CD4-positive, alpha-beta T cell treated with Interleukin-2 at 100 ng/mL for 4 hours (primary cell): ENCODE measurements around the gene DECR2.
"Not testable (repeated sequence)": the region's sequence is repeated elsewhere in the genome, so short reads cannot be mapped to it uniquely, and the experiment has no call there.

Source experiments
- DNase-seq: peaks from one replicate; pipeline ENCODE4 v3.0.0-alpha.2; 2020; ENCODE audit warnings: low spot score

Gene DECR2, protein sequence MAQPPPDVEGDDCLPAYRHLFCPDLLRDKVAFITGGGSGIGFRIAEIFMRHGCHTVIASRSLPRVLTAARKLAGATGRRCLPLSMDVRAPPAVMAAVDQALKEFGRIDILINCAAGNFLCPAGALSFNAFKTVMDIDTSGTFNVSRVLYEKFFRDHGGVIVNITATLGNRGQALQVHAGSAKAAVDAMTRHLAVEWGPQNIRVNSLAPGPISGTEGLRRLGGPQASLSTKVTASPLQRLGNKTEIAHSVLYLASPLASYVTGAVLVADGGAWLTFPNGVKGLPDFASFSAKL

GRCh38 chr16:401468-402348, at the start of gene DECR2:
Gene DECR2 (plus strand): TSS chr16:401885. CDS start chr16:401964, 79 bp downstream.
- DNase-seq: peak; percentile 95

GRCh38 chr16:352547-353403, 48.9 kb upstream of the DECR2 start, which contains the start of gene AXIN1:
Gene AXIN1 (minus strand): TSS chr16:352723. CDS start chr16:347025, 5,698 bp downstream.
- DNase-seq: peak; percentile 100

DNA sequence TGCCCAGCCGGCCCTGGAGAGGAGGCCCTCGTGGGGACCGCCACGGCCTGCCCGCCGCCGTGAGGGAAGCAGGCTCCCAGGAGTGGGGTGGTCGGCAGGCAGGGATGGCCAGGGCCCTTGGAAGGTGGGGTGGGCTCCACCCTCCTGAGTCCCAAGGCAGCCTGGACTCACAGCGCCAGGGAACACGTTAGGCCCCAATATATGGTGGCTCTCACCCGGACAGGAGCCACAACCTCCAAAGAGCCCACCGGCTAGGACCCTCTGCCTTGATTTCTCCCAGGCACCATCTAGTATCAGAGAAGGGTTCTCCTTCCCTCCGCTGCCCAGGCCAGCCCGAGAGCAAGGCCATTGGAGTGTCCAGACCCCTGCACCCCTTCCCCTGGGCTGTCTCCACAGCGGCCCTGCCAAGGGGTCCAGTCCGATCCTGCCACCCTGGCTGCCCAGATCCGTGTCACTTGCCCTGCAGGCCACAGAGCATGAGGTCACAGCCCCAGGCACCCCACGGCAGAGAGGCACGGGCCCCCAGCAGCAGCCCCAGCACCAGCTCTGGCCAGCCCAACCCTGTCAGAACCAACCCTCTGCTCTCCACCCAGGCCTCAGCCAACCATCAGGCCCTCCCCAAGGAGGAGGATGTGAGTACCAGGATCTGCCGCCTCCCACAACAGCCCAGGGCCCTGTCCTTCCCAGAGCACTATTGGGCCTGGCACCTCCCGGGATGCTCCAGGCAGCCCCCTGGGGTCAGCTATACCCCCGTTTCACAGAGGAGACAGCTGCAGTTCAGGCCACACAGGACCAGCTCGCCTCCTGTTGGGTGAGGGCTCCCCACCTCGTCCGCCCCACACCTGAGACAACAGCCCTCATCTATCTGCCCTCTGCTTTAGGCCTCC, 48.0 kb upstream of the DECR2 start:
- DNase-seq: no peak

DNA sequence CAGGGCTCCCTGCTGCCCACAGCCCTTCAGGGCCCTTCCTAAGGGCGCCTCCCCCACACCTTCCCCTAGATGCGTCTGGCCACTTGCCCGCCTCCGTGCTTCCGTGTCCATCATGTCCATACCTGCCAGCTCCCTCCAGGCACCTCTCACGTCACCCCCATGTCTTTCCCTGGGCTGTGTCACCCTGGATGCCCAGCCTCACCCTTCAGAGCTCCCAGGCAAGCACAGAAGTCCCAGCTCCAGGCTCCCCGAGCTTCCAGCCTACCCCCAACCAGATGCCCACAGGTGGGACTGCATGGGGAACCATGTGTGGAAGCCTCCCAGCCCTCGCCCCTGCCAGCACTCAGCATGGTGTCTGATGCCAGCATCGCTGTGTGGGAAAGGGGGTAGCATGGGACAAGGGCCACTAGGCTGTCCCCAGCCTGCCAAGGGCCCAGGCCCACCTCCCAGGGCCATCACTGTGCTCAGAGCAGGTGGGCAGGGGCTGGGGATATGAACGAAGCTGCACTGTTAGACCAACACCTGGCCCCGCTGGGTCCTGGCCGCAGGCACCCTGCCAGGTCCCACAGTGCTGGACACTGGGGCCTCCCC, 47.3 kb upstream of the DECR2 start:
- no peak for DNase-seq

GRCh38 chr16:354971-355461, 46.7 kb upstream of the DECR2 start:
- peak; percentile 61 for DNase-seq

DNA sequence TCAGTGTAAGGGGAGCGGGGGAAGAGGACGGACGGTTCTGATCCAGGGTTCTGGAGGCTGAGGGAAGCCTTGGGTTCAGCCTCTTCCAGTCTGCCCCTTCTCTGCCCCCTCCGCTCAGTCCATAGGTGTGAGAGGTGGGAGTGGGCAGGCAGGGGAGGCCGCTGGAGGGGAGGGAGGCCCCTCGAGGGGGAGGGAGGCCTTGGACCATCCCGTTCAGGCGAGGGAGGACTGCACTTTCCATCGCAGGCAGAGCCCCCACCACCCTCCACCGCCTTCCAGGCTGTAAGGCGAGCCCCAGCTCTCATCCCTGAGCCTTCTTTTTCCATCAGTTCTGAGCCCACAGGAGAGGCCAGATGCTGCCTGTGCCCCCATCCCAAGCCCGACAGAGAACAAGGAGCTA, 44.9 kb upstream of the DECR2 start:
- no peak for DNase-seq

DNA sequence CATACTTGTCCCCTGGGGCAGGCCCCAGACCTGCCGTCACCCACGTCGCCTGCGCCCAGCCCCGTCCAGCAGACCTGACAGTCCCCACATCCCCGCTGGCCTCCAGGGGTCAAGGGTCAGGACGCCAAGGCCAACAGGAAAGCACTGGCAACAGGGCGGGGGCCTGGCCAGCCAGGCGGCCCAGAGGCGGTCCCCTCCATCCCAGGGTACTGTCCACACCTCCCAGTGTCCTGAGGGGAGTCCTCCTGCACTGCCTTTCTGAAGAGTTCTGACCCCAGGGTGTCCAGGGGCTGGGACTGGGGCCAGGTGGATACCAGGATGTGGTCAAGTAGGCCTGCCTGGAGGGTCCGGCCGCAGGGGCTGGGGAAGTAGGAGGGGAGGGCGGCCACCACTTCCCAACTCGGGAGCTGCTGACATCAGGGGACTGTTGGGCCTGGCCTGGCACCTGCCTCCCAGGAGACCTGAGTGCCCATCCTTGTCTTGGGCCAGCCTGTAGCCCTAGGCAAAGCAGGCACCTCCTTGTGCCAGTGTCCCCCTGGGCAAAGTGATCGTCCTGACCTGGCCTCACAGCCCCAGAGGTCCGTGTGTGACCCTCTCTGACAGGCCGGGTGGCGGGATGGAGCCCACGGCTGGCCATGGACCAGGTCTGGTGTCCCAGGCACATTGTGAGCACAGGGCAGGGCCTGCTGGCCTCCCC, 42.5 kb upstream of the DECR2 start:
- DNase-seq: no peak

GRCh38 chr16:359871-360697, 41.6 kb upstream of the DECR2 start:
- no peak for DNase-seq

DNA sequence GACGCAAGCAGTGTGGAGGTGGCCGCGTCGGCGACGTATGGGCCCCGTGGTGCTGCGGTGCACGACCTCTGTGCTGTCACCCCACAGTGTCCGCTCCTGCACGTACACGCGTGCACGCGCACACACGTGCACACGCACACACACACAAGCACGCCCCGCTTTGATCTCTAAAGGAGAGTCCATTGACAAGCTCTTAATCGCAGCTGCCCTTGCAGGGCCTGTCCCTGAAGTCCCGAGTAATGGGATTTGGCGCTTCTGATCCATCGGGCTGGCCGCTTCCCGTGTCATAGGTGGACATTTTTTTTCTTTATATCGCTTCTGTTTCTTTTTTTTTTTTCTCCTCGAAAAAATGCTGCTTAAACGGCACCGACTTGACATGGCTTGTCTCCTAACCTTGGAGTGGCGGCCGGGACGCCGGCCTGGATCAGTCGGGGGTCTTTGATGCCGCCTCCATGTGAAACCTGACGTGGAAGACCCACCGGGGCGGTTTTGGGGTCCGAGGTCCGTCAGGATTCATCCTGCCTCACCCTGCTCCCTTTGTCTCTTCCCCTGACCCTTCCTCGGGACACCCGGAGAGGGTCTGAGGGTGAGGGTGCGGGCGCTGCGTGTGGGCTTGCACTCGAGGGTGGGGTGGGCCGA, 40.9 kb upstream of the DECR2 start:
- no peak for DNase-seq

DNA sequence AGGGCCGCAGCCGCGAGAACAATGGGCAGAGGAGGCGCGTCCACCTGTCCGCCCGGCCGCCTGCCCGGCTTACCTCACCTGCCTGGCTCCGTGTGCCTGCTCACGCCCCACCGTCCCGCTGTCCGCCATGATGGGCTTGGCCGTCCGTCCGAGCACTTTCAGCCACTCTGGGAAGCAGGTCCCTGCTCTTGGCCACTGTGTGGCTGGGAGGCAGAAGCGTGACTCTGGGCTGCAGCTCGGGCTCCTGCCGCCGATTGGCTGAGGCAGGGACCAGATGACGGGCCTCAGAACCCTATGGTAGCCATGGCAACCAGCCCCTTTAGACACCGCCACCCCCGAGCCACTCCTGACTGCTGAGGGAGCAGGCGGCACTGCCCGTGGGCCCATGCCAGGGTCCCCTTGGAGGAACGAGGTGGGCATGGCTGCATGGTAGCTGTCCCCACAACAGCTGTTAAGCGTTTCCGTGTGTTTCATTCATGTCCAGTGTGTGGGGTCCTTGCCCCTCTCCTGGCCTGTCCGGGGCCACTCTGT, 40.3 kb upstream of the DECR2 start:
- DNase-seq: no peak

DNA sequence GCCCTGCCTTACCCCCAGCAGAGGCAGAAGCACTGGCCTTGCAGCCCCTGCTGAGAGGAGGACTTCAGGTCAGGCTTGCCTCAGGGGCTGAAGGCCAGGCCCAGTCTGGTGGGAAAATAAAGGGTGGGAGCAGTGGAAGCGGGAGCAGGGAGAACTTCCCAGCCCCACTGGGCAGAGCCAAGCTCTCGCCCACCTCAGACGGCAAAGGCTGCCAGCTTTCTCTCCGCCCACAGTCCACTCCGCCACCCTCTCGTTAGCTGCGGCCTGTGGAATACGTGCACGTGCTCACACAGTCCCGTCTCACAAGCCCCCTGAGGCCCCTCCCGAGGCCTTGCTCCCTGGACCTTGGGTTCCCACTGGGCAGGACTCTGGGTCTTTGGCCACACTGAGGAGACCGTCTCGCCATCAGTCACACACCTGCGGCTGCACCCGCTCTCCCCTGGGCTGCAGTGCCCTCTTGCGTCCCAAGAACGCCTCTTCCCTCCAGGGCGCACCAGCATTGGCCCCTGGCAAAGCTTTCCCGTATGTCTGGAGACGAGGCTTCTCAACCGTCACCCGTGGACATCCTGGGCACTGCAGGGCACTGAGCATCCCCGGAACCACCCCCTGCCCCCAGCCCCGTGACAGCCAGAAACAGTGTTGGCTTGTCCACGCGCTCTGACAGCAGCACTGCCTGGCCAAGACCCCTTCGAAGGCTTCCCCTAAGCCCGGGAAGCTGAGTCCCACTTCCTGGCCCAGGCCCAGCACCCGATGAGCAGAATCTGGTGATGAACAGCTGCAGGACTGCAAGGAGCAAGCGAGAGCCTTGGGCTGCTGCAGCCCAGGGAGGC, 39.6 kb upstream of the DECR2 start:
- DNase-seq: peak; percentile 78

DNA sequence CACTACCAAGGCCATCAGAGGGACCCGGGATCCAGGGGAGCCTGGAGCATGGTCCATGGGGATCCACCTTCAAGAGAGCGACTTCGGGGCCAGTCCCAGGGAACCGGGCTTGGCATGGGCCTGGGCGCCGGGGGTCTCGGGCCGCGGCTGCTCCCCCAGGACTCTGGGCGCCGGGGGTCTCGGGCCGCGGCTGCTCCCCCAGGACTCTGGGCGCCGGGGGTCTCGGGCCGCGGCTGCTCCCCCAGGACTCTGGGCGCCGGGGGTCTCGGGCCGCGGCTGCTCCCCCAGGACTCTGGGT, 39.0 kb upstream of the DECR2 start:
- DNase-seq: not testable (repeated sequence)

DNA sequence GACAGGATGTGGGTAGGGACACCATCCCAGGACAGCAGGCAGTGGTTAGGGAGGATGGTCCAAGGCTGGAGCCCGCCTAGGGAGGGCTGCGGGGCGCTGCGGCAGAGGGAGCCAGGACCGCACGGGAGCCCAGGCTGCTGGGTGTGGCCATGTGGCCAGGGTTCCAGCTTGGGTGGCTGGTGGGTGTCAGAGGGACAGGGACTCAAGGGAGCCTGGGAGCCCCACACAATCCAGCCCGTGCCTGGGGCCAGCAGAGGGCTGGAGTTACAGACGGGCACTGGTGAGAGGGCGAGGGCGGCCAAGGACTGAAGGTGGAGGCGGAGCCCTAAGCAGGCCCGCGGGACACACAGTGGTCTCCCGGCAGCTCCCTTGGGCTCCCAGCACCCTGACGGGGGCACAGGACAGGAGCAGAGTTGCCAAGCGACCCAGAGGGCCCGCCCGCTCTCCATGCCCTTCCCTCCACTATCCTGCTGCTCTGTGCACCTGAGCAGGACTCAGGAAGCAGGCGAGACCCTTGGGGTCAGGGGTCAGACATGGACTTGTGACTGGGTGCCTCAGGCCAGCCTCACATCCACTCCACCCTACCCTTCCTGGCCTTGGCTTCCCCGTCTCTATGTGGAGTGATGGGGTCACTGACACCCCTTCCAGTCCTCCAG, 38.4 kb upstream of the DECR2 start:
- DNase-seq: no peak

DNA sequence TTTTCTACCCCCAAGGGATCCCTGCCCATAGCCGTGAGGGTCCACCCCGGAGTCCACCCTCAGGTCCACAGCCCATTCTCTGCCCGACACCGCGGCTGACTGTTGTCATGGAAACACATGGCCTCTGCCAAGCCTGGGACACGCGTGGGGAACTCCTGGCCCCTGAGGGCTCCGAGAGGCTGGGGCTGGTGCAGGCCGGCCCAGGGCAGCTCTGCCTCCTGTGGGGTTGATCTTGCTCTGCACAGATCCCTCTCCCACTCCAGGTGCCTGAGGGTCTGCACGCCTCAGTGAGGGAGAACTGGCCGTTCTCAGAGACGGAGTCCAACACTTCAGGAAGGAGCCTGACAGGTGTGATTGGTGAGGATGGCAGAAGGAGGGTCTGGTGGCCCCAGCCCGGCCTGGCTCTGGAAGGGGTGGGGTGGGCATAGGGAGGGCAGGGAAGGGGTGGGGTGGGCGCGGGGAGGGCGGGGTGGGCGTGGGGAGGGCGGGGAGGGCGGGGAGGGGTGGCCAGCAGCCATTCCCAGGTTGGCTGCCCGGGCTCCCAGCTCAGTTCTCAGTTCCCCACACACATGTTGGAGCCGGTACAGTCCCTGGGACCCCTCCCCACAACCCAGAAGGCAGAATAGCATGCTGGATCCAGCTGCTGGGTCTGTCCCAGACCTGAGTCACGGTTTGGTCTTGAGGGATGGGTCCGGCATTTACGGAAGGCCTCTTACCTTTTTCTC, 37.8 kb upstream of the DECR2 start:
- no peak for DNase-seq

DNA sequence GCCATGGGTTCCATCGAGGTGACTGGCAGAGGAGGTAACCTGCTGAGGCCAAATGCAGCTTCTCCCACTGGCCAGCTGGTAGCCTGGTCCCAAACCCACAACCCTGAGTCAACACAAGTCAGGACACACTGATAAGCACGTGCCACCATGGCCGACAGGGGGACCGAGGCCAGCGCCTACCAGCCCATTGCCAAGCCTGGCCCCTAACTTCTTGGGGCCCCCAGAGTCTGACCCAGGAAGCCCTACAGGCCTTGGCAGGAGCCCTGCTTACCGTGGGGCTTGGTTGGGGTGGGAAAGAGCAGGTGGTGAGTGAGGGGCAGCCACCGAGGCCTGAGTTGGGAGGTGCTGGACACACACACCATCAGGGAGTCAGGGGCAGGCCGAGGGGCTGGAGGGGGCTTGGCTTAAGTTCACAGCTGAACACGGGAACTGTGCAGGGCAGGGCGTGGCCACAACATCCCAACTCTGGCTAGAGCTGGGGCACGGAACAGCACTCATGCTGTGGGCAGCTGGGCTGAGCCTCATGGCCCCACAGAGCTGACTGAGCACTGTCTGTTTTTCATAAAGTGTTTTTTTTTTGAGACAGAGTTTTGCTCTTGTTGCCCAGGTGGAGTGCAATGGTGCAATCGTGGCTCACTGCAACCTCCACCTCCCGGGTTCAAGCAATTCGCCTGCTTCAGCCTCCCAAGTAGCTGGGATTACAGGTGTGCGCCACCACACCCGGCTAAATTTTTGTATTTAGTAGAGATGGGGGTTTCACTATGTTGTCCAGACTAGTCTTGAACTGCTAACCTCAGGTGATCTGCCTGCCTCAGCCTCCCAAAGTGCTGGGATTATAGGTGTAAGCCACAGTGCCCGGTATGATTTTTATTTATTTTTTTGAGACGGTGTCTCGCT, 36.8 kb upstream of the DECR2 start:
- DNase-seq: no peak
